Smooth muscle cell (in vitro differentiated cells): Measurements from ENCODE around the gene SLC30A4. TPM values are rescaled to one million over a fixed set of nuclear protein-coding genes. Genes with fewer than 3 reads are reported as not detected.

ENCODE experiments used
- DNase-seq: peaks from one replicate; lab custom pipeline; 2025; ENCODE audit not compliant: unreplicated experiment; lab: John Stamatoyannopoulos, UW
- H2AFZ ChIP-seq: fragments of 200-600 bp; sonication (generic); 2 replicates; pipeline ENCODE4 v1.6.0; 2016; ENCODE audit warnings: antibody characterized with exemption, low read depth, mild to moderate bottlenecking
- H3F3A ChIP-seq: fragments of 200-600 bp; sonication (generic); 2 replicates; pipeline ENCODE4 v1.6.0; 2017; ENCODE audit warnings: antibody characterized with exemption, low read depth
- H3K27ac ChIP-seq: fragments of 200-600 bp; sonication (generic); 2 replicates; pipeline ENCODE4 v1.5.1; 2016; ENCODE audit warnings: low read depth, mild to moderate bottlenecking
- H3K27me3 ChIP-seq: fragments of 200-600 bp; sonication (generic); 2 replicates; pipeline ENCODE4 v1.6.1; 2016; ENCODE audit warnings: low read depth, mild to moderate bottlenecking
- H3K36me3 ChIP-seq: fragments of 200-600 bp; sonication (generic); 2 replicates; pipeline ENCODE4 v1.5.1; 2016; ENCODE audit warnings: low read depth
- H3K4me1 ChIP-seq: fragments of 200-600 bp; sonication (generic); 2 replicates; pipeline ENCODE4 v1.5.1; 2016; ENCODE audit warnings: low read depth
- H3K4me2 ChIP-seq: fragments of 200-600 bp; sonication (generic); 2 replicates; pipeline ENCODE4 v1.6.0; 2016; ENCODE audit warnings: mild to moderate bottlenecking
- H3K4me3 ChIP-seq: fragments of 200-600 bp; sonication (generic); 2 replicates; pipeline ENCODE4 v1.5.1; 2016; ENCODE audit warnings: mild to moderate bottlenecking
- H3K79me2 ChIP-seq: fragments of 200-600 bp; sonication (generic); 2 replicates; pipeline ENCODE4 v1.6.0; 2016; ENCODE audit warnings: low read depth, mild to moderate bottlenecking
- H3K9ac ChIP-seq: fragments of 200-600 bp; sonication (generic); 2 replicates; pipeline ENCODE4 v1.6.0; 2016; ENCODE audit warnings: low read depth
- H3K9me3 ChIP-seq: fragments of 200-600 bp; sonication (generic); replicated peaks from 2 replicates; pipeline ENCODE4 v1.5.1; 2016; ENCODE audit warnings: low read depth
- H4K20me1 ChIP-seq: fragments of 200-600 bp; sonication (generic); 2 replicates; pipeline ENCODE4 v1.6.0; 2016; ENCODE audit warnings: low read depth
- WGBS: methylation state at CpG from one replicate; pipeline ENCODE4 v1.1.7; 2016; ENCODE audit warnings: low lambda C conversion rate; 5-methylcytosine and 5-hydroxymethylcytosine counted together
- polyA plus RNA-seq: library from polyadenylated mRNA; unstranded; fragments of >200 nt; fragmentation: Nextera tagmentation; extraction: Ambion mirVana; gene quantifications from 2 replicates; pipeline ENCODE4 v1.2.1, GENCODE V29; 2016
- total RNA-seq: library from RNA; depleted of rRNA; stranded (reverse); fragments of >200 nt; gene quantifications from 2 replicates; pipeline ENCODE4 v1.2.3, GENCODE V29; 2014
- TF ChIP-seq, protein P1 (sequence below): fragments of 200-600 bp; sonication (generic); IDR thresholded peaks from 2 replicates; pipeline ENCODE4 v1.5.1; 2017; ENCODE audit warnings: borderline replicate concordance, mild to moderate bottlenecking, antibody characterized with exemption; ENCODE audit not compliant: insufficient read depth, poor library complexity, severe bottlenecking

Gene SLC30A4
- total and polyA plus RNA-seq, 2 experiments from 2014 or later = 1.9 to 7.9 TPM

DNA sequence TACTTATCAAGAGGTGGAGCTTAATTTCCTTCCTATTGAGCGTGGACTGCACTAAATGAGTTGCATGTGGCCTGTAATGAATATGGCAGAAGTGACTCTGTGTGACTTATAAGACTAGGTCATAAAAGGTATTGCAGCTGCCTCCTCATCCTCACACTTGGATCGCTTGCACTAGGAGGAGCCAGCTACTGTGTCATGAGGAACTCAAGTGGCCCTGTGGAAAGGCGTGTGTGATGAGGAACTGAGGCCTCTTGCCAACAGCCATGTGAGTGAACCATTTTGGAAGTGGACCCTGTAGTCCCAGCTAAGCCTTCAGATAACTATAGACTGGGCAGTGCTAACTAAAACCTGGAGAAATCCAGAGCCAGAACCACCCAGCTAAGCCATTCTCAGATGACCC is 7.1 kb upstream of the SLC30A4 start:
- no peaks in the 10 kb centered on the region for H3F3A ChIP-seq
- TF ChIP-seq, protein P1, sequence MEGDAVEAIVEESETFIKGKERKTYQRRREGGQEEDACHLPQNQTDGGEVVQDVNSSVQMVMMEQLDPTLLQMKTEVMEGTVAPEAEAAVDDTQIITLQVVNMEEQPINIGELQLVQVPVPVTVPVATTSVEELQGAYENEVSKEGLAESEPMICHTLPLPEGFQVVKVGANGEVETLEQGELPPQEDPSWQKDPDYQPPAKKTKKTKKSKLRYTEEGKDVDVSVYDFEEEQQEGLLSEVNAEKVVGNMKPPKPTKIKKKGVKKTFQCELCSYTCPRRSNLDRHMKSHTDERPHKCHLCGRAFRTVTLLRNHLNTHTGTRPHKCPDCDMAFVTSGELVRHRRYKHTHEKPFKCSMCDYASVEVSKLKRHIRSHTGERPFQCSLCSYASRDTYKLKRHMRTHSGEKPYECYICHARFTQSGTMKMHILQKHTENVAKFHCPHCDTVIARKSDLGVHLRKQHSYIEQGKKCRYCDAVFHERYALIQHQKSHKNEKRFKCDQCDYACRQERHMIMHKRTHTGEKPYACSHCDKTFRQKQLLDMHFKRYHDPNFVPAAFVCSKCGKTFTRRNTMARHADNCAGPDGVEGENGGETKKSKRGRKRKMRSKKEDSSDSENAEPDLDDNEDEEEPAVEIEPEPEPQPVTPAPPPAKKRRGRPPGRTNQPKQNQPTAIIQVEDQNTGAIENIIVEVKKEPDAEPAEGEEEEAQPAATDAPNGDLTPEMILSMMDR = no peak
- no peak overlapping the region for H3K27ac ChIP-seq
- H3K27me3 ChIP-seq = peaks cover 19% of the 10 kb centered on the region
- no peak for DNase-seq
- no peaks in the 10 kb centered on the region for H3K4me1 ChIP-seq
- H3K9ac ChIP-seq = no peak overlapping the region
- no peaks in the 10 kb centered on the region for H3K79me2 ChIP-seq
- H3K4me2 ChIP-seq = no peak overlapping the region
- WGBS = 92% methylated on average over 3 of the region's 3 CpGs
- H4K20me1 ChIP-seq = no peaks in the 10 kb centered on the region
- H3K36me3 ChIP-seq = no peaks in the 10 kb centered on the region
- no peaks in the 10 kb centered on the region for H3K9me3 ChIP-seq
- no peak overlapping the region for H2AFZ ChIP-seq
- no peak overlapping the region for H3K4me3 ChIP-seq

DNA sequence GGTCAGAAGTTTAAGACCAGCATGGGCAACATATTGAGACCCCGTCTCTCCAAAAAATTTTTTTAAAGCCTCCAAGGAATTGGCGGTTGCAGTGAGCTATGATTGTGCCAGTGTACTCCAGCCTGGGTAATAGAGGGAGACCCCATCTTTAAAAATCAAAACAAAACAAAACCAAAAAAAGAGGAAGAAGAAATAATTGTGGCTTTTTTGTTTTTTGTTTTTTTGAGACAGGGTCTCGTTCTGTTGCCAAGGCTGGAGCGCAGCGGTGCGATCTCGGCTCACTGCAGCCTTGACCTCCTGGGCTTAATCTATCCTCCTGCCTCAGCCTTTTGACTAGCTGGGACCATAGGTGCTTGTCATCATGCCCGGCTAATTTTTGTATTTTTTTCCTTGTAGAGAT is 4.5 kb upstream of the SLC30A4 start:
- TF ChIP-seq, protein P1 = no peak

DNA sequence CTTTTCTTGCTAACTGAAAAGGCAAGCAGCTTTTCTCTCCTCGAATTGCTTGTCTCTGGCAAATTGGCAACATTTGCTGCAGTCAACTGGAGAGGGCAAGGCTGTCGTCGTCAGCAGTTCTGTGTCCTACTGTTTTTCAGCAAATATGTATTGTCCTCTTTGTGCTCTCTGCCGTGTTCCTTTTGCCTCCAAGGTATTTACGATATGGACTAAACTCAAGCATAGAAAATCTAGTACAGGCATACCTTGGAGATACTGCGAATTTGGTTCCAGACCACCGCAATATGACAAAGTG is 558 bp upstream of the SLC30A4 start:
- no peaks in the 10 kb centered on the region for H3K9me3 ChIP-seq
- no peak overlapping the region for H3K9ac ChIP-seq
- 46% methylated on average over 7 of the region's 7 CpGs for WGBS
- TF ChIP-seq, protein P1 = no peak
- H4K20me1 ChIP-seq = no peaks in the 10 kb centered on the region
- no peaks in the 10 kb centered on the region for H3K36me3 ChIP-seq
- peak overlapping the region; percentile 67 for H3K4me3 ChIP-seq
- H3F3A ChIP-seq = no peaks in the 10 kb centered on the region
- H3K4me2 ChIP-seq = peak overlapping the region; percentile 96
- peak overlapping the region; percentile 60 for H2AFZ ChIP-seq
- H3K27me3 ChIP-seq = peaks cover 54% of the 10 kb centered on the region
- peaks cover 7% of the 10 kb centered on the region for H3K4me1 ChIP-seq
- DNase-seq = no peak
- no peak overlapping the region for H3K27ac ChIP-seq
- H3K79me2 ChIP-seq = no peaks in the 10 kb centered on the region

More for the DNA sequence above, 4.5 kb upstream of the SLC30A4 start:
- Histone ChIP-seq H3K9ac (no peak overlapping the region), H3K4me1 (peaks cover under 1% of the 10 kb centered on the region), H3K9me3 (no peaks in the 10 kb centered on the region), H3K36me3 (no peaks in the 10 kb centered on the region), H2AFZ (no peak overlapping the region), H3K4me3 (no peak overlapping the region), H3K79me2 (no peaks in the 10 kb centered on the region), H3K4me2 (no peak overlapping the region), H3K27me3 (peaks cover 32% of the 10 kb centered on the region), H3K27ac (no peak overlapping the region), H4K20me1 (no peaks in the 10 kb centered on the region), H3F3A (no peaks in the 10 kb centered on the region)
- DNase-seq = no peak
- WGBS = 93% methylated on average over 8 of the region's 8 CpGs

DNA sequence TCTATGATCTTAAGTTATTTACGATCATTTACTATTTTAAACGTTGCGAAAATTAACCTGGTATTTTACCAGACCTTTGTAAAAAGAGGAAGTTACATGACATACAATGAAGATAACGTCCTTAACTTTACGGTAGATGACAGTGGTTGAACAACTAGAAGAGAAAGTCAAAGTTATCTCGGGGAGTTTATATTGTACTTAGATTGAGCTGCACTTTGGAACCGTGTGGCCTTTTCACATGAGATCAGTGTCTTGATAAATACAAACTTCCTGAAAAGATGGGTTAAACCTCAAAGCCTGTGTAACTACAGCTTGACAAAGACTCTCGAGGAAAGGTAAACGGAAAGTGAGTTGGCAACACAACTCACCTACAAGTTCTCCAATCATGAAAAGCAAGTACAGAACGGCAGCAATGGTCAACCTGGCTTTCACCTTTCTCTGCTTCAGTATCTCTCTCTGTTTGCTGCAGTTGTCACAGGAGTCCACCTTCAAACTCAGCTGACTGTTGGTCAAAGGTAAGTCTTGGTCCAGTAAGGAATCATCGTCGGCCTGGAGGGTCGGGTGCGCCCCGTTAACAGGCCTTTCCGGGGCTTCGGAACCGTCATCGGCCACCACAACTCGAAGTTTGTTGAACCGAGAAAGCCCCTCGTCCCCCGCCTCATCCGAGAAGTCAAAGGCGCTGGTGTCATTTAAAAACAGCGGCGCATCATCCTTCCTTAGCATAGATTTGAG is 793 bp downstream of the SLC30A4 start:
- Histone ChIP-seq H3K27me3 (peaks cover 51% of the 10 kb centered on the region), H3K4me1 (peaks cover 7% of the 10 kb centered on the region), H3K4me2 (peak overlapping the region; percentile 96), H2AFZ (peak overlapping the region; percentile 98), H3K9me3 (no peaks in the 10 kb centered on the region), H4K20me1 (no peaks in the 10 kb centered on the region), H3K27ac (no peak overlapping the region), H3K36me3 (no peaks in the 10 kb centered on the region), H3K4me3 (peak overlapping the region; percentile 67), H3F3A (no peaks in the 10 kb centered on the region), H3K79me2 (no peaks in the 10 kb centered on the region), H3K9ac (peak overlapping the region; percentile 43)
- TF ChIP-seq, protein P1 = no peak
- whole genome bisulfite sequencing = 33% methylated on average over 27 of the region's 27 CpGs
- DNase-seq = no peak
